Suprapubic skin (tissue), 4 donors: ENCODE results near the gene PCTP. TPM values are rescaled to one million over a fixed set of nuclear protein-coding genes. Genes with fewer than 3 reads are reported as not detected.

Experiments used
- DNase-seq, 2 donors: peaks; one replicate each; pipeline ENCODE4 v3.0.0-alpha.2; 2019; ENCODE audit warnings: low spot score in 2 of 2
- H3K27ac ChIP-seq: fragments of 200-600 bp; sonication (generic); one replicate; pipeline ENCODE4 v1.5.1; 2019
- H3K27me3 ChIP-seq: fragments of 200-600 bp; sonication (generic); one replicate; pipeline ENCODE4 v1.5.1; 2019
- H3K36me3 ChIP-seq: fragments of 200-600 bp; sonication (generic); one replicate; pipeline ENCODE4 v1.5.1; 2019
- H3K4me1 ChIP-seq: fragments of 200-600 bp; sonication (generic); one replicate; pipeline ENCODE4 v1.5.1; 2019
- H3K4me3 ChIP-seq: fragments of 200-600 bp; sonication (generic); one replicate; pipeline ENCODE4 v1.5.1; 2019; ENCODE audit warnings: mild to moderate bottlenecking
- H3K9me3 ChIP-seq: fragments of 200-600 bp; sonication (generic); one replicate; pipeline ENCODE4 v1.5.1; 2019
- CTCF ChIP-seq, 2 donors: fragments of 200-600 bp in 1 of 2; fragments of 450-650 bp in 1 of 2; sonication (generic) in 1 of 2; IDR thresholded peaks; one replicate each; pipeline ENCODE4 v1.5.1; 2016 to 2019; ENCODE audit warnings: antibody characterized with exemption in 2 of 2, mild to moderate bottlenecking in 1 of 2, moderate library complexity in 1 of 2
- EP300 ChIP-seq: sonication (generic); formaldehyde crosslinking; IDR thresholded peaks from one replicate; pipeline ENCODE4 v1.6.1; 2017; ENCODE audit warnings: antibody characterized with exemption
- POLR2A ChIP-seq, 2 donors: fragments of 450-650 bp; IDR thresholded peaks; one replicate each; pipeline ENCODE4 v1.6.1; 2017; ENCODE audit warnings: antibody characterized with exemption in 2 of 2, mild to moderate bottlenecking in 2 of 2, moderate library complexity in 2 of 2
- POLR2AphosphoS5 ChIP-seq, 3 donors: sonication (generic); formaldehyde crosslinking; IDR thresholded peaks; one replicate each; pipeline ENCODE4 v1.6.1; 2017; ENCODE audit warnings: antibody characterized with exemption in 3 of 3
- WGBS: methylation state at CpG from one replicate; pipeline ENCODE4 v1.1.5; 2018; 5-methylcytosine and 5-hydroxymethylcytosine counted together
- total RNA-seq, 4 donors: library from RNA; depleted of rRNA; stranded (reverse); fragments of >200 nt; gene quantifications; one replicate each; pipeline ENCODE4 v1.1.0, GENCODE V29; 2016

Gene PCTP
- total RNA-seq, 4 donors from 2014 or later: 6.4 to 17.4 (median 11.2) TPM

- Histone ChIP-seq H3K9me3 (no peaks in the 10 kb centered on the region), H3K36me3 (no peaks in the 10 kb centered on the region), H3K27ac (no peak overlapping the region), H3K4me3 (no peak overlapping the region), H3K4me1 (peaks cover 12% of the 10 kb centered on the region), H3K27me3 (no peaks in the 10 kb centered on the region)
- no peak for TF ChIP-seq POLR2A (IDR thresholded peaks at IDR 0.05)
- TF ChIP-seq CTCF (IDR thresholded peaks at IDR 0.05): no peak
- no peak for TF ChIP-seq POLR2AphosphoS5 (IDR thresholded peaks at IDR 0.05)
- TF ChIP-seq EP300: no peak
- 39% methylated on average over 10 of the region's 11 CpGs for WGBS
- no peak for DNase-seq
These were observed 43.8 kb upstream of the PCTP start for GRCh38 chr17:55706808-55707773.

- H3K36me3 ChIP-seq: no peaks in the 10 kb centered on the region
- H3K27me3 ChIP-seq: no peaks in the 10 kb centered on the region
- no peaks in the 10 kb centered on the region for H3K9me3 ChIP-seq
- DNase-seq: no peak
- H3K27ac ChIP-seq: no peak overlapping the region
- H3K4me1 ChIP-seq: peaks cover 12% of the 10 kb centered on the region
- 62% methylated on average over 8 of the region's 8 CpGs for WGBS
- no peak overlapping the region for H3K4me3 ChIP-seq
- TF ChIP-seq EP300 (no peak), POLR2AphosphoS5 (IDR thresholded peaks at IDR 0.05) (no peak), CTCF (IDR thresholded peaks at IDR 0.05) (no peak), POLR2A (IDR thresholded peaks at IDR 0.05) (no peak)
These were observed 42.5 kb upstream of the PCTP start for GRCh38 chr17:55708175-55708974.

- H3K4me1 ChIP-seq: peaks cover 12% of the 10 kb centered on the region
- no peak for DNase-seq
- H3K27me3 ChIP-seq: no peaks in the 10 kb centered on the region
- TF ChIP-seq POLR2A (IDR thresholded peaks at IDR 0.05) (no peak), CTCF (IDR thresholded peaks at IDR 0.05) (no peak)
- H3K27ac ChIP-seq: no peak overlapping the region
- 91% methylated on average over 7 of the region's 7 CpGs for WGBS
- H3K4me3 ChIP-seq: no peak overlapping the region
- no peaks in the 10 kb centered on the region for H3K9me3 ChIP-seq
- no peaks in the 10 kb centered on the region for H3K36me3 ChIP-seq
These were observed 41.4 kb upstream of the PCTP start for GRCh38 chr17:55709440-55709839.

GRCh38 chr17:55709984-55710383 lies 40.9 kb upstream of the PCTP start:
- Histone ChIP-seq H3K9me3 (no peaks in the 10 kb centered on the region), H3K27me3 (no peaks in the 10 kb centered on the region), H3K27ac (no peak overlapping the region), H3K4me1 (peaks cover 12% of the 10 kb centered on the region), H3K4me3 (no peak overlapping the region), H3K36me3 (no peaks in the 10 kb centered on the region)
- 81% methylated on average over 4 of the region's 4 CpGs for WGBS
- TF ChIP-seq EP300: no peak
- TF ChIP-seq POLR2AphosphoS5 (IDR thresholded peaks at IDR 0.05): no peak
- no peak for TF ChIP-seq POLR2A (IDR thresholded peaks at IDR 0.05)
- no peak for TF ChIP-seq CTCF (IDR thresholded peaks at IDR 0.05)
- no peak for DNase-seq

GRCh38 chr17:55710410-55710809 lies 40.4 kb upstream of the PCTP start:
- no peak for TF ChIP-seq EP300
- TF ChIP-seq POLR2A (IDR thresholded peaks at IDR 0.05): no peak
- no peak for TF ChIP-seq POLR2AphosphoS5 (IDR thresholded peaks at IDR 0.05)
- WGBS: 55% methylated on average over 3 of the region's 3 CpGs
- no peak for DNase-seq
- no peak overlapping the region for H3K27ac ChIP-seq
- H3K36me3 ChIP-seq: no peaks in the 10 kb centered on the region
- H3K4me1 ChIP-seq: peaks cover 12% of the 10 kb centered on the region
- no peaks in the 10 kb centered on the region for H3K9me3 ChIP-seq
- H3K27me3 ChIP-seq: no peaks in the 10 kb centered on the region
- no peak overlapping the region for H3K4me3 ChIP-seq
